Astrocyte of the cerebellum (primary cell): Measurements from ENCODE around the gene FDPS.

Experiments used
- DNase-seq: peaks from one replicate; pipeline ENCODE4 v3.0.0-alpha.2; 2011; ENCODE audit warnings: low read depth
- H3K4me3 ChIP-seq: 2 replicates; pipeline ENCODE4 v1.5.1; 2011; ENCODE audit warnings: mild to moderate bottlenecking, low read depth, low read length, moderate library complexity
- in situ Hi-C: cut with HindIII; loops from 2 replicates; pipeline ENCODE4 v1.10.0; 2017; ENCODE audit warnings: low sequenced_read_pairs
- TF ChIP-seq, protein P1 (sequence below): IDR thresholded peaks from 2 replicates; pipeline ENCODE4 v1.5.1; 2012; ENCODE audit warnings: low read length, low read depth, moderate library complexity, mild to moderate bottlenecking; ENCODE audit errors: missing control alignments

The FDPS gene

DNA sequence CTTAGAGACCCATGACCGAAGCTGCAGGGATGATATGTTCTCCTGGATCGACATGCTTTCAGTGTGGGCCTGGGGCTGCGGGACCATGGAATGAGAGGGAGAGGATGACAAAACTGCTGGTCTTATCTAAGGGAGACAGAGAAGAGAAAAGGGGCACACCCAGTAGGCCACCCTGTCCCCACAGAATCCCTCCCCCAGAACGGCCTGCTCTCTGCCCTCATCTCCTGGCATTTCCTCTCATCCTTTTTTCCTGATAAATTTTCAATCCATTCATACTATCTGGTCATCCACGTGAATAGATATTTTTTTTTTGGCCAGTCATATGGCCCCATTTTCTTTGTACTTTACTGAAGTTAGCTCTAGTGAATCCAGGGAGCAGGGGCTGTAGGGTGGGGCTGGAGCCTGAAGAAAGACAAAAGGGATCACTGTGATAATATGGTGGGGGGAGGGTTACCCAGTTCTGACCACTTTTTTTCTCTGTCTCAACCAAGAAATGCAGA, 7.3 kb upstream of the FDPS start, which contains the start of gene PKLR:
Gene PKLR (minus strand): TSS at position 97 of the 500 bp plus-strand sequence. CDS start 43 bp downstream, at position 54.
- H3K4me3 ChIP-seq: no peak within 1 kb of the TSS
- no peak for DNase-seq
- TF ChIP-seq, protein P1, sequence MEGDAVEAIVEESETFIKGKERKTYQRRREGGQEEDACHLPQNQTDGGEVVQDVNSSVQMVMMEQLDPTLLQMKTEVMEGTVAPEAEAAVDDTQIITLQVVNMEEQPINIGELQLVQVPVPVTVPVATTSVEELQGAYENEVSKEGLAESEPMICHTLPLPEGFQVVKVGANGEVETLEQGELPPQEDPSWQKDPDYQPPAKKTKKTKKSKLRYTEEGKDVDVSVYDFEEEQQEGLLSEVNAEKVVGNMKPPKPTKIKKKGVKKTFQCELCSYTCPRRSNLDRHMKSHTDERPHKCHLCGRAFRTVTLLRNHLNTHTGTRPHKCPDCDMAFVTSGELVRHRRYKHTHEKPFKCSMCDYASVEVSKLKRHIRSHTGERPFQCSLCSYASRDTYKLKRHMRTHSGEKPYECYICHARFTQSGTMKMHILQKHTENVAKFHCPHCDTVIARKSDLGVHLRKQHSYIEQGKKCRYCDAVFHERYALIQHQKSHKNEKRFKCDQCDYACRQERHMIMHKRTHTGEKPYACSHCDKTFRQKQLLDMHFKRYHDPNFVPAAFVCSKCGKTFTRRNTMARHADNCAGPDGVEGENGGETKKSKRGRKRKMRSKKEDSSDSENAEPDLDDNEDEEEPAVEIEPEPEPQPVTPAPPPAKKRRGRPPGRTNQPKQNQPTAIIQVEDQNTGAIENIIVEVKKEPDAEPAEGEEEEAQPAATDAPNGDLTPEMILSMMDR: no peak
- in situ Hi-C loops: no loop called here

DNA sequence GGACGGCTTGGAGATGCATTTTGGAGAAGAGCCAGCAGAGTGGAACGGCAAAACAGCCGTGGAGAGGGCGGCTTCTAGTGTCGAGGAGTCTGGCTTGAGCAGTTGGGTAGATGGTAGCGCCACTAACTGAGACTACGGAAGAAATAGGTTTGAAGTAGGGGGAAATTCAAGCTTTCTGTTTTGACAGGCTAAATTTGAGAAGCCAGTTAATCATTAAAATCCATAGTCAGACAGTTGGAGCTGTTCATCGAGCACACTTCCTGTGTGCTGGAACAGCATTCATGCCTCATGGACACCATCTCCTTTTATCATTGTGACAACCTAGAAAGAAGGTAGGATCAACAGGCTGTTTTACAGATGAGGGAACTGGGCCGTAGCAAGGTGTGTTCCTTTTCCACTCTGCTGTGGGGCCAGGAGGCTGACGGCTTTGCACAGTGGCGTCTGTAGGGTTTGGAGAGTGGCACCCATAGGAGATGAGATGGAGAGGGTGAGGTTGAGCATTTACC, 4.1 kb upstream of the FDPS start:
- in situ Hi-C loops: no loop called here
- H3K4me3 ChIP-seq: no peak overlapping the region
- DNase-seq: no peak
- TF ChIP-seq, protein P1: no peak

DNA sequence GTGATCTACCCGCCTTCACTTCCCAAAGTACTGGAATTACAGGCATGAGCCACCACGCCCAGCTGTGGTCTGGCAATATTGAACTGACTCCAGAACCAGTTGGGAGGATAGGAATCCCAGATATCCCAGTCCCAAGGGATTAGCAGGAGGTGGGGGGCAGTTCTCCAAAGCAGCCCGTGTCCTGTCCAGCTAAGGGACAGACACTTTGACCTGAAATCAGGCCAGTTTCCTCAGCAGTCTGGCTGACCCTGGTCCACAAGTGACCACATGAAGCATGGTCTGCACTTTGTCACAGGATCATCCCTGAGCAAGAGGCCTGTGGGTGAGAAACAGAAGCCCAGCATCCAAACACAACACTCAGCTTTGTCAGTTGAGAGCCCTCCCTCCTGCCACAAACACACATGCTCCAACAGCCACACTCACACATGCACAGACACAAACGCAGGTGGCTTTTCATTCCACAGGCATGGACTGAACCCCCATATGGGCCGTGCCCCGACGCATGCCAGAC, 2.7 kb upstream of the FDPS start:
- no peak overlapping the region for H3K4me3 ChIP-seq
- no peak for DNase-seq
- TF ChIP-seq, protein P1: no peak
- in situ Hi-C loops: no loop called here

- DNase-seq: no peak
- H3K4me3 ChIP-seq: no peak overlapping the region
- TF ChIP-seq, protein P1: peak; percentile 27
- in situ Hi-C loops: no loop called here
These were observed 1.4 kb upstream of the FDPS start for GRCh38 chr1:155307247-155307740.

GRCh38 chr1:155309423-155310021, 856 bp downstream of the FDPS start:
- no peak for DNase-seq
- peak overlapping the region; percentile 69 for H3K4me3 ChIP-seq
- in situ Hi-C loops: no loop called here
- TF ChIP-seq, protein P1: no peak

- H3K4me3 ChIP-seq: no peak overlapping the region
- TF ChIP-seq, protein P1: no peak
- DNase-seq: no peak
- in situ Hi-C loops: no loop called here
These were observed 4.6 kb downstream of the FDPS start for GRCh38 chr1:155313261-155313660.
